A673 (cell line): Measurements from ENCODE around the gene LAMP2. TPM values are rescaled to one million over a fixed set of nuclear protein-coding genes. Genes with fewer than 3 reads are reported as not detected.

ENCODE experiments used
- BruUV-seq: library from RNA; stranded (reverse); fragments of 400-500 nt; replicated peaks from 2 replicates; lab custom pipeline; 2021; lab: Mats Ljungman, UMichigan
- CTCF ChIA-PET: fragments of 300-600 bp; sonication (Branson Sonifier 250); formaldehyde crosslinking; loops from one replicate; lab custom pipeline; 2022; ENCODE audit warnings: antibody characterized with exemption; lab: Charles Lee
- POLR2A ChIA-PET: fragments of 300-600 bp; sonication (Branson Sonifier 250); formaldehyde crosslinking; loops from one replicate; lab custom pipeline; 2022; ENCODE audit warnings: antibody characterized with exemption; ENCODE audit not compliant: low non-redundant PET; lab: Charles Lee
- DNase-seq: peaks from one replicate; pipeline ENCODE4 v3.0.0-alpha.2; 2015; ENCODE audit warnings: low spot score
- H3K27ac ChIP-seq: fragments of 200-600 bp; sonication (generic); 2 replicates; pipeline ENCODE4 v1.5.1; 2016; ENCODE audit warnings: mixed run types, low read depth, mild to moderate bottlenecking, mixed read lengths, antibody characterized with exemption, low read length; ENCODE audit not compliant: poor library complexity, severe bottlenecking
- H3K27me3 ChIP-seq: fragments of 200-600 bp; sonication (generic); replicated peaks from 2 replicates; pipeline ENCODE4 v1.6.1; 2017; ENCODE audit warnings: mixed run types, low read depth, mild to moderate bottlenecking, mixed read lengths, antibody characterized with exemption, low read length; ENCODE audit not compliant: insufficient read depth, poor library complexity
- H3K36me3 ChIP-seq: fragments of 200-600 bp; sonication (generic); 2 replicates; pipeline ENCODE4 v1.6.1; 2016; ENCODE audit warnings: mixed run types, mild to moderate bottlenecking, mixed read lengths, antibody characterized with exemption, low read length; ENCODE audit not compliant: insufficient read depth, poor library complexity, severe bottlenecking
- H3K4me1 ChIP-seq: fragments of 200-600 bp; sonication (generic); 2 replicates; pipeline ENCODE4 v1.6.1; 2017; ENCODE audit warnings: mixed run types, mild to moderate bottlenecking, mixed read lengths, antibody characterized with exemption, low read length; ENCODE audit not compliant: insufficient read depth, poor library complexity, severe bottlenecking
- H3K4me3 ChIP-seq: fragments of 200-600 bp; sonication (generic); 2 replicates; pipeline ENCODE4 v1.5.1; 2016; ENCODE audit warnings: low read depth, mixed run types, mild to moderate bottlenecking, mixed read lengths, low read length; ENCODE audit not compliant: poor library complexity, severe bottlenecking
- H3K9me3 ChIP-seq: fragments of 200-600 bp; sonication (generic); 2 replicates; pipeline ENCODE4 v1.6.1; 2016; ENCODE audit warnings: mixed run types, low read depth, mild to moderate bottlenecking, mixed read lengths, antibody characterized with exemption, low read length; ENCODE audit not compliant: poor library complexity, severe bottlenecking
- EZH2 ChIP-seq: fragments of 200-600 bp; sonication (generic); IDR thresholded peaks from 2 replicates; pipeline ENCODE4 v1.6.1; 2017; ENCODE audit warnings: borderline replicate concordance, low read depth, mild to moderate bottlenecking, mixed read lengths, antibody characterized with exemption, low read length; ENCODE audit not compliant: poor library complexity, severe bottlenecking
- intact Hi-C: fragments of 100-400 bp; cut with micrococcal nuclease; formaldehyde crosslinking; loops from one replicate; pipeline ENCODE4 v1.10.0; 2022; ENCODE audit not compliant: unreplicated experiment
- total RNA-seq: library from RNA; stranded (reverse); gene quantifications from 2 replicates; pipeline ENCODE4 v1.2.3, GENCODE V29; 2021
- TF ChIP-seq, protein P1 (sequence below): fragments of 300-800, 200-600 bp; sonication (generic); conservative IDR thresholded peaks from 2 replicates; pipeline ENCODE4 v1.5.1; 2017; ENCODE audit warnings: low read depth, mild to moderate bottlenecking, antibody characterized with exemption, low read length, moderate library complexity, mixed read lengths

Gene LAMP2
- total RNA-seq, 1 experiment from 2014 or later, result 61.0 TPM

DNA sequence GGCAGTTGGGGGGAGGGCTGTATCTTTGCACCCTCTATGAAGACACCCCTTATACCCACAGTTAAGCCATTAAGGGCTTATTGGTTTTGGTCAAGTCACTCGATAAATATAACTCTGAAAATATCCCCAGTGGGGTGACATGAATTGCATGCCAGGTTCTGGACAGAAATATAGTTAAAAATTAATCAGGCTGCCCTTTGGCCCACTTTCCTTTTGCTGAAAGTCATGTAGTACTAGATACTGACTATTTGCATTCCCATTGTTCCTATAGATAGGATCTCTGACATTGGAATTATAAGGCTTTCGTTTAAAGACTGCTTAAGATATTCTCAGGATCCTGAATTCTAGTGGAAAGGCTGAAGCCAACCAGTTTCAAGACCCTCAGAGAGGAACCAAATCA is 43.5 kb upstream of the LAMP2 start:
- ChIA-PET CTCF (no interaction called here), POLR2A (no interaction called here)
- no TSS peak for BruUV-seq
- TF ChIP-seq, protein P1, sequence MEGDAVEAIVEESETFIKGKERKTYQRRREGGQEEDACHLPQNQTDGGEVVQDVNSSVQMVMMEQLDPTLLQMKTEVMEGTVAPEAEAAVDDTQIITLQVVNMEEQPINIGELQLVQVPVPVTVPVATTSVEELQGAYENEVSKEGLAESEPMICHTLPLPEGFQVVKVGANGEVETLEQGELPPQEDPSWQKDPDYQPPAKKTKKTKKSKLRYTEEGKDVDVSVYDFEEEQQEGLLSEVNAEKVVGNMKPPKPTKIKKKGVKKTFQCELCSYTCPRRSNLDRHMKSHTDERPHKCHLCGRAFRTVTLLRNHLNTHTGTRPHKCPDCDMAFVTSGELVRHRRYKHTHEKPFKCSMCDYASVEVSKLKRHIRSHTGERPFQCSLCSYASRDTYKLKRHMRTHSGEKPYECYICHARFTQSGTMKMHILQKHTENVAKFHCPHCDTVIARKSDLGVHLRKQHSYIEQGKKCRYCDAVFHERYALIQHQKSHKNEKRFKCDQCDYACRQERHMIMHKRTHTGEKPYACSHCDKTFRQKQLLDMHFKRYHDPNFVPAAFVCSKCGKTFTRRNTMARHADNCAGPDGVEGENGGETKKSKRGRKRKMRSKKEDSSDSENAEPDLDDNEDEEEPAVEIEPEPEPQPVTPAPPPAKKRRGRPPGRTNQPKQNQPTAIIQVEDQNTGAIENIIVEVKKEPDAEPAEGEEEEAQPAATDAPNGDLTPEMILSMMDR, result no peak
- TF ChIP-seq EZH2, result no peak
- H3K9me3 ChIP-seq, result no peaks in the 10 kb centered on the region
- H3K27me3 ChIP-seq, result no peaks in the 10 kb centered on the region
- intact Hi-C loops, result no loop called here
- H3K4me1 ChIP-seq, result no peaks in the 10 kb centered on the region
- no peak for DNase-seq
- no peaks in the 10 kb centered on the region for H3K36me3 ChIP-seq
- no peak overlapping the region for H3K4me3 ChIP-seq
- H3K27ac ChIP-seq, result no peak overlapping the region

DNA sequence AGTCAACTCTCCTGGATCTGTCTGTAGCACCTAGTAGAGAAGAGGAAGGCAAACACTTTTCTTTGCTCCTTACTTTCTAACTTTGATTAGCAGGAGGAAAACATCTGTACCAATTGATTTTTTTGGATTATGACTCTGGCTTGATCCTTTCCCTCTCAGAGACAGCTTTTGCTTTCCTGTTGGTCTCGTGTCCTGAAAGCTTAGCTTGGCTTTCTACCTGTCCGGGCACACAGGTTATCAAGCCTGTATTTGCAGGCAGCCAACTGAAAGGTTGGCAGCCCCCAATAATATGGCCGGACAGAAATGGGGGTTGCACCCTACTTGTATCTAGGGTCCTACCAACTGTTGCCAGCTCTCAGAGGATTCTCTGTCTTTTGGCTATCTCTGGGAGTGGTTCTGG is 43.1 kb upstream of the LAMP2 start:
- H3K27ac ChIP-seq, result no peak overlapping the region
- H3K9me3 ChIP-seq, result no peaks in the 10 kb centered on the region
- POLR2A ChIA-PET, result no interaction called here
- no peaks in the 10 kb centered on the region for H3K4me1 ChIP-seq
- CTCF ChIA-PET, result no interaction called here
- no peak for DNase-seq
- no peak for TF ChIP-seq EZH2
- TF ChIP-seq, protein P1, result no peak
- intact Hi-C loops, result no loop called here
- no peaks in the 10 kb centered on the region for H3K36me3 ChIP-seq
- BruUV-seq, result no TSS peak
- H3K27me3 ChIP-seq, result no peaks in the 10 kb centered on the region
- no peak overlapping the region for H3K4me3 ChIP-seq

DNA sequence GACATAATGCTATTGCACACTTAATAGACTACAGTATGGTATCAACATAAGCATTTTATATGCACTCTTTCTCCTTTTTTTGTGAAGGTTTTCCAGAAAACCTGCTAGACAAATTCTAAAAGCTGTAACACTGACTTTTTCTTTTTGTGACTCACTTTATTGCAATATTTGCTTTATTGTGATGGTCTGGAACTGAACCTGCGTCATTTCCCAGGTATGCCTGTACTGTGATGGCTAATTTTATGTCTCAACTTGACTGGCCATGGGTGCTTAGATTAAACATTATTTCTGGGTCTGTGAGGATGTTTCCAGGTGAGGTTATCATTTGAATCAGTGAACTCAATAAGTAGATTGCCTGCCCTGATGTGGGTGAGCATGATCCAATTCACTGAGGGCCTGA is 35.5 kb upstream of the LAMP2 start:
- TF ChIP-seq, protein P1, result no peak
- TF ChIP-seq EZH2, result no peak
- intact Hi-C loops, result no loop called here
- no peak overlapping the region for H3K4me3 ChIP-seq
- DNase-seq, result no peak
- no peak overlapping the region for H3K27ac ChIP-seq
- no peaks in the 10 kb centered on the region for H3K9me3 ChIP-seq
- ChIA-PET CTCF (no interaction called here), POLR2A (no interaction called here)
- no peaks in the 10 kb centered on the region for H3K36me3 ChIP-seq
- no TSS peak for BruUV-seq
- no peaks in the 10 kb centered on the region for H3K4me1 ChIP-seq
- no peaks in the 10 kb centered on the region for H3K27me3 ChIP-seq
